Brain pericyte (primary cell): ENCODE data around the gene MYO10.

Experiments
- DNase-seq: peaks from one replicate; pipeline ENCODE4 v3.0.0-alpha.2; 2012; ENCODE audit warnings: low read depth, low spot score

Gene MYO10

DNA sequence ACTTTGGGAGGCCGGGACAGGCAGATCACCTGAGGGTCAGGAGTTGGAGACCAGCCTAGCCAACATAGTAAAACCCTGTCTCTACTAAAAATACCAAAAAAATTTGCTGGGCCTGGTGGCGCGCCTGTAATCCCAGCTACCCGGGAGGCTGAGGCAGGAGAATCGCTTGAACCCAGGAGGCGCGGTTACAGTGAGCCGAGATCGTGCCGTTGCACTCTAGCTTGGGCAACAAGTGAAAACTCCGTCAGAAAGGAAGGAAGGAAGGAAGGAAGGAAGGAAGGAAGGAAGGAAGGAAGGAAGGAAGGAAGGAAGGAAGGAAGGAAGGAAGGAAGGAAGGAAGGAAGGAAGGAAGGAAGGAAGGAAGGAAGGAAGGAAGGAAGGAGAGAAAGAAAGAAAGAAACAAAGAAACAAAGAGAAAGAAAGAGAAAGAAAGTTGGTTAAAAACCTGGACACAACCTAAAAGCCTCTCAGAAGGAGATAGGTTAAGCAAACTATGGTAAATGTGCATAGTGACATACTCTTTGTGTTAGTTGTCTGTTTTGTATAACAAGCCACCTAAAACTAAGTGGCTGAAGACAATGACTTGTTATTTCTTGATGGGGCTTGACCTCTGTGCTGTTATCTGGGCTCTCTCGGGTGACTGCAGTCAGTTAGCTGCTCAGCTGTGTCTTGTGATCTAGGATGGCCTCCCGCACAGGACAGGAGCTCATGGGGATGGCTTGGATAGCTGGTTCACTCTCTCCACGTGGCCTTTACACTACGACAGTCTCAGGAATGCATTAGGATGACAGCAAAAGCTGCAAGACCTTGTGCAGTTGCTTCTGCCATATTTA is 8.0 kb upstream of the MYO10 start:
- DNase-seq: no peak

DNA sequence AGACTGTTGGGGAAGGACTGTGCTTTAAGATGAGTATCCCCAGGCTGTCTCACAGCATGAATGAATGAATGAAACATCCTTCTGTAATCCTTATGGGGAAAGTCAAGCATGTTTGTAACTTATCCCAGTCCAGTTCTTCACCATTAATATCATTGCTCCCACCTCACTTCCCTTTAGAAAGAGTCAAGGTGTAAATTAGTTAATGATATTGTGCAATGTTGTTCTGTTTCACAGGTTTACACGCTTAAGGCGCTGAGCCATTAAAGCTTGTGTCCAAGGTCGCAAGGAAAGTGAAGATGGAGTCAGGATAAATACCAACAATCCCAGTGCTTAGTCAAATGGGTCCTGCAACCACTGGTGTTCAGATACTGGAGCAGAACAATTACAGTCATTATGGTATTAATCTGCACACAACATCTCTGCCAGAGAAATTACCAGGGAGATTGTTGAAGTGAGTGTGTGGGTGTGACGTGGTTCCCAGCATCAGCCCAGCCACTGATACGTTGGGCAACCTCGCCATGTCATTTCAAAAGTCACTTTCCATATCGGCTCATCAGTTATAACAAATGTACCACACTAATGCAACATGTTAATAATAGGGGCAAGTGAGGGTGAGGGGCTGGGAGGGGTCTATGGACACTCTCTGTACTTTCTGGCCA is 1.5 kb upstream of the MYO10 start:
- no peak for DNase-seq

DNA sequence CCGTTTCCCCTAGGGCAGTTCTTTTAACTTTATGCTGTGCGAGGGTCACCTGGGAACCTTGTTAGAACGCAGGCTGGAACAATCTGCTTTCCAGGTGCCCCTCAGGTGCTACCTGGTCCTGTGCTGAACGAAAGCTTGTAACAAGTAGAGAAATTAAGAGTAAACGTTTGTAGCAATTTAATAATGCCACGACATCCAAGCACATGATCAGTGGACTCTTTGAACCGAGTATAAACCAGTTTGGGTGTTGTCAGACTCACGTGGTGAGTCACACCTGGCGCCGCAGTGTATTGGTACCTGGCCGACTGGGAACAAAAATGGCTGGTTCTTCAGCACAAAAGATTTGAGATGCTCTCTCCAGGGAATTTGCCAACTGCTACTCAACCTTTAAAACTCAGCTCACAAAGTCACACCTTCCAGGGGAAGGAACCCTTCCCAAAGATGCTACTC is 926 bp upstream of the MYO10 start:
- DNase-seq: no peak

DNA sequence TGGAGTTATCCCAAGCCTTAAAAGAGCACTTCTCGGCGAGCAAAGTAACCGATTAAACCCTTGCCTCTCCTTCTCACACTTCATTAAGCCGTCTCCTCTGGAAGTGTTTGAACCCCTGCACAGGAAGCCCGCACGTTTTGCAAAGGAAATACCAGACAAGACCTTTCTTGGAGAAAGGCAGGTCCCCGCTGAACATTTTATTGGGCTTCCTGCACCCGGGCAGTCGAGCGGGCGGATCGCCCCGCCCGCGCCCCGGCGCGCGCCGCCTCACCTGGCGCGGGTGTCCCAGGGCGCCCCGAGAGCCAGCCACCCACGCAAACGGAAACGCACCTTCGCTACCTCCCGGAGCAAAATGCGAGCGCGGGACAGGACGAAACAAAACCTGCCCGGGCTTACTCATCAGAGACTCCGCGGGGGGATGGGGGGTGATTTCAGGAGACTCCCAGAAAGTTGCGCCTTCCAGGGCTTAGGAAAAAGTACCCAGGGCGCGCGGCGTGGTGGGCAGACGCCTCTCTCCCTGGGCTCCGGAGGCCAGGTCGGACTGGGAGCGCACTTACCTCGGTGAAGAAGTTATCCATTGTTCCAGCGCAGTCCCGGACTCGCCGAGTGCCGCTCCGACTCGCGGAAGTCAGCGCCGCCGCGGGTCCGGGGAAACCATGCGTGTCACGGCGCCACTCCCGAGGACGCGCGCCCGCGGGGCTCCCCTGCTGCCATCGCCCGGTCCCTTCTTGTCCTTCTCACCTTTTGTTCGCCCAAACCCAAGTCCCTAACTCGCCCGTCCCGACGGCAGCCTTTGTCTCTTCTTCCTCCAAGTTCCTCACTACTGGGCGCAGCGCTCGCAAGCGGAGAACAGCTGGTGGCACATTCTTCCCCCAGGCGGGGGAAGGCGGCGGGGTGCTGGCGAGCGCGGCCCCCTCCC is 598 bp downstream of the MYO10 start:
- no peak for DNase-seq

DNA sequence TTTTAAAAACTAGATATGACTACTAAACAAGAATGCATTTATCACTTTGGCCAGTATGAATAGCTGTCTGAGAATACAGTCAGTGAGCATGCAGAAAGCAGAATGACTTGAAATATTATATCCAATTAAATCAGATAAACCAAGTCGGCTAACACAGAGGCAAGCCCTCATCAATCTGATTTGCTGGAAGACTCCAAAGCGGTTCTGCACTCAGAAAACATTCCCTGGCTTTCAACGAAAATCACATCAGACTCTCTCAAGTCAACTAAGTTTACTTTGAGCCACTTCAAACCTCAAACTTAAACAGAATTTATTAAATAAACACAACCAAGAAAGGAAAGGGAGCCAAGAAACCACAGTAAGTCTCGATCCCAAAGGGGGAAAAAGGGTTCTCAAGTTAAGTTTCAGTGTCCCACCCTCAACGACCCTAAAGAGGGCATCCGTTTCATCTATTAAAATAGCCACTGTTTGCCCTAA is 1.4 kb downstream of the MYO10 start:
- DNase-seq: no peak

DNA sequence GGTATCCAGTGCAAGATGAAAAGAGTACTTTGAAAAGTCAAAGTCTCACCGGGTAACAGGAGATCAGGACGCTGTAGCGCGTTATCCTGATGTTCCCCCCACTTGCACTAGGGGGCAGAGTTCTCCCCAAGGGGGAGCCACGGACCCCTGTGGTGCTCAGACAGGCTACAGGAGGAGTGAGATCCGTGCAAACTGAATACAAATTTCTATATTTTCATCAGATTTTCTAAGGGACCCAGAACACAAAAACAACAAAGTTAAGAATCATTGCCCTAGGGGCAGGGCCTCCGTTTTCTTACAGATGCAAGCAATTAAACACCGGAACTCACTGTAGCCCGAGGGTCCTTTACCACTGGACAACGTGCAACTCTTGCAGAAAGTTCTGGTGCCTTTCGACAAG is 2.0 kb downstream of the MYO10 start:
- peak; percentile 68 for DNase-seq

DNA sequence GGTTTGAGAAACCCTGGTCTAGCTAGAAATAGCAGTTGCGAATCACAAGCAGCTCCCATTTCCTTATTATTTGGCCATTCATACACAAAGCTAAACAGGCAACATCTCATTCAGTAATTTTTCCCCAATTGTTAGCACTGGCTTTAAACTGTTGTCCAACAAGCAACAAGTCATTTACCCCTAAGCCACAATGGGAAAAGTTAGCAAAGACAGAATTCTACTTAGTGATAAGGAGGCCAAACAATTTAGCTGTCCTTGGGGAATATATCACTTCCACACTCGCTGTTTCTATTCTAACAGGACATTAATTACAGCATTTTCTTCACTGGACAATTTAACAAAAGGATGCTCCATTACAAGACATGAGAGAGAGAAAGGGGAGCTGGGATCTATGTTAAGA is 2.8 kb downstream of the MYO10 start:
- DNase-seq: no peak

DNA sequence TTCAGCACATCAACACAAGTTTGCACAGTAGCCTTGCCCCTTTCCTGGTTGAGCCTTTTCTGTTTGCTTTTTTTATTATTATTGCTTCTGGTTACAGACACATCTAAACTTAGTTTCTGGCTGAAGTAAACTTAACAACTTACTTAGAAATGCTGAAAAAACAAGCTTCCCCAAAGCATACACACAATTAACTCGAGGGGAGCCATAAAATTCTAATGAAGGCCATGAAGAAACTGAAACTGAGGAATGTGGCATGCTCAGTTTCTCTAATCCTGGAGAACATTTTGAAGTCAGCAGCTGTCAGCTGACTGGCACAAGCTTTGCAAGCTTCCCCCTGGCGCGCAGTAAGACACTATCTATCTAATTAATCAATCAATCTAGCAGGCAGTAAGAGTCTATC is 3.7 kb downstream of the MYO10 start:
- DNase-seq: no peak

DNA sequence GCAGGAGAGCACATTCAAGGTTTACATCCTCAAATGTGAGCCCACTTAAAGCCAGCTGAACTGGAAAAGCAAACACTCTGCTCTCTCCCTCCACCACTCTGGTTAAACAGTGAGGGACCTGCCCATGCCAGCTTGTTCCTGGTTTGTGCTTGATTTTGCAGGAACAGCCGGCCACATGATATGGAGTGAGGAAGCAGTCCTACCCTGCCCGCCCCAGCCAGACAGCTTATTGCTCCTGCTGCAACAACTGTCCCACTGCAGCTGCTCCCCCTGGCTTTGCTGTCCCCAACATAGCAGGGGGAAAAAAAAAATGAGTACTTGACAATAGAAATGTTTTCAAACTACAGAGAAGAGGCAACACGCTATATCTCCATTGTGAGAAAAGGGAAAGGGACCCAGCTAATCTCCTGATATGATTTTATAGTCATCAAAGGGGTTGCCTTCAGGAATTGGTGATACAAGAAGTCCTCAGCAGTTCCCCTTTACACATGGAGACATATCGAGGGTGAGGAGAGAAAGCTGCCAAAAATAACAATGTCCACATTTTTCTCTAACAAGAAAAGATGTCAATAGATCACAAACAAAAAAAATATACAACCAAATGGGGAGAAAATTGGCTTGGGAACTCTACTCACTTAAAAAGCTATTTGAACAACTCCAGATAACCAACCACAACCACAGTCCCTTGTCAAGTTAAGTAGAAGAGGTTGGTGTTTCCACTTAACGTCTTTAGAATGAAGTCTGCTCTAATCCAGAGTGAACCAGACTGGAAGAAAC is 4.6 kb downstream of the MYO10 start:
- no peak for DNase-seq

DNA sequence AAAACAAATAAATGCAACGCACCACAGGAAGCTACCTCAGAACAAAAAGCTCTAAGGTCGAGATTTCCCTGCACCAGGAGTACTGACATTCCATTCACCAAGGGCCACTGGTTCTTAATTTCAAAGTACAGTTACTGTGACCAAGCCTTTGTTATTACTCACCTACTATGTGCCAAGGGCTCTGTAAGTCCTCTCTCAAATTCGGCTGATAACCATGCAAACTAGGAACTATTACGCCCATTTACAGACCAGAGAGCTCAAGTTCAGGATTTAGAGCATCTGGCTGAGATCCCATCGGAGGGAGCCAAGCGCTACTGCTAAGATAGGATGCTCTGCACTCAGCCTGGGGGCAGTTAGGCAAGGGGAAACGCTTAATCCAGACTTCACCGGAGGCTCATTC is 5.6 kb downstream of the MYO10 start:
- no peak for DNase-seq

DNA sequence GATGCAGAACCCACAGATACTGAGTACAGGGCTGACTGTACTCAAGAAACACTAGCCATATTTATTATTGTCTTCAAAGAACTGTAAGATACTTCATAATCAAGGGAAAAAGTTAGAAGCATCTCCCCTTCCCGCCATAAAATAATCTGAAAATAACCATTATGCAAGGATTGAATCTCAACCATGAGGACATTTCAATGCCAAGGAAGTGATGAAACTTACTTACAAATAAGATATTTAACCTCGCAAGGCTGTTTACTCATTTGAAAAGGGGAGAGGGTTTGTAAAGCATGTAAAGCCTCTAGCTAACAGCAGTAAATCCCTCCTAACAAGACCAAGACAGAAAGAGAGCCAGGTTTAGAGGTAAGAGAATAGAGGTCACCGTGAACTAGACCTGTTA is 6.3 kb downstream of the MYO10 start:
- DNase-seq: no peak

DNA sequence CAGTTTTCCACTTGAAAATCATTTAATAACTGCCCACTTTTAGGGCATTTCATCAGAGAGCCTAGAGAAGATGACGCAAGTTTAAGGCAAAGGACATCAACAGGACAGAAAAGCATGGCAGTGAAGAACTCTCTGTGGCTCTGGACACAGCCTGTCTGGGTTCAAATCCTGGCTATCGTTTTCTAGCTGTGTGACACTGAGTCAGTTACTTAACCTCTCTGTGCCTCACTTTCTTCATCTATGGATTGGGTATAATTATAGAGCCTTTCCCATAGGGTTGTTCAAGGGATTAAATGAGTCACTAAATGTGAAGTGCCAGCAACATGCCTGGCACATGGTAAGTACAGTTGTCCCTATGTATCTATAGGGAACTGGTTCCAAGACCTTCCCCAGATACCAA is 6.7 kb downstream of the MYO10 start:
- DNase-seq: no peak

DNA sequence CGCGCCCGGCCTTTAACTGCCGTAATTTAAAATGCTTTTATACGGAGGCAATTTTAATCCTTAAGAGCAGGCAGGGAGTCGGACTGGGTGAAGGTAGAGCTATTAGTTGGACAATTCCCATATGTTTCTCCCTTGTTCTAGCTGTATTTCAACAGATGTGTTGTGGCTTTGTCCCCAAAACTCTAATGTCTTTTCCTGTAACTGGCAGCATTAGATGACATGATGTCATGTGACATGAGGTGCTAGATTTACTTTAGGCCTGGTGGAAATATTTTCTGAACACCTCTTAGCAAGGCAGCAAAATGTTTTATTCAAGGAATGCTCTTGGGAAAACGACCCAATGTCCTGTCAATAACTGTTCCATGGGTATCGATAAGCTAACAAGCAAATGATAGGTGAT is 8.5 kb downstream of the MYO10 start:
- no peak for DNase-seq

DNA sequence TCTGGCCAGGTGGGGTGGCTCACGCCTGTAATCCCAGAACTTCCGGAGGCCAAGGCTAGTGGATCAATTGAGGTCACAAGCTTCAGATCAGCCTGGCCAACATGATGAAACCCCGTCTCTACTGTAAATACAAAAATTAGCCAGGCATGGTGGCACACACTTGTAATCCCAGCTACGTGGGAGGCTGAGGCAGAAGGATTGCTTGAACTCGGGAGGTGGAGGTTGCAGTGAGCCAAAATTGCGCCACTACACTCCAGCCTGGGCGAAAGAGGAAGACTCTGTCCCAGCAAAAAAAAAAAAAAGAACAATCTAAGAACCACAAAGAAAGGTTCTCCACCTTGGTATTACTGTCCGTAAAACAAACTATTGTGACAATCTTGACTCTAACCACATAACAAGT is 9.7 kb downstream of the MYO10 start:
- DNase-seq: no peak

DNA sequence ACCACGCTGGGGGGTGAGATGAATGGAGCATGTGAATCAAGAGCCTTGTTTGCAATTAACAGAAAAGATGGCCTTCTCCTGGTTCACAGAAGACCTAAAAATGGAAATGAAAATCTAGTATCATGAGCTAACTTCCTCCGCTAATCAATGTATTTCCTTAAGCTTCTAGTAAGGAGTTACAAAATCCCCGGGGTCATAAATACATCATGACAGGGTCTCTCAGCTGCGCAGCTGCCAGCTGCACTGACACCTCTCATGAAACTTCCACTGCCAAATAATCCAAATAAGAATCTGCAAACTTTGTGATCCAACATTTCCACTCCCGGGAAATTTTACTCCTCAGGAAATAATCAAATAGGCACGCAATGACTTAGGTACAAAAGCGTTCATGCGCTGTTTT is 11.9 kb downstream of the MYO10 start:
- no peak for DNase-seq

DNA sequence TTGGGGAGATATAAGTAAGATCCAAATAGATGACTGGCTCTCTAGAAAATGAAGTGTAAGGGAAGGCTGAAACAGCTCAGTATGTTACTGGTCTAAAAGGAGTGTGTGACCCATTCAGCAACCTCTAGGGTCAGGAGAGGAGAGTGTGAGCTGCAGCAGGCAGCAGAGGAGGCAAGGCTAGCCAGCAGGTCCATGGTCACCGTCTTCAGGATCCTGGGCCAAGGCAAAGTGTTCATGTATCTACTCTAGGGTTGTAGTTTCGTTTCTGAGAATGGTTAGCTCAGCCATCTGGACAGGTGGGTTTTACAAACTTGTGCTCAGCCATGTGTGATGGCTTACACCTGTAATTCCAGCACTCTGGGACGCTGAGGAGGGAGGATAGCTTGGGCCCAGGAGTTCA is 13.7 kb downstream of the MYO10 start:
- no peak for DNase-seq

DNA sequence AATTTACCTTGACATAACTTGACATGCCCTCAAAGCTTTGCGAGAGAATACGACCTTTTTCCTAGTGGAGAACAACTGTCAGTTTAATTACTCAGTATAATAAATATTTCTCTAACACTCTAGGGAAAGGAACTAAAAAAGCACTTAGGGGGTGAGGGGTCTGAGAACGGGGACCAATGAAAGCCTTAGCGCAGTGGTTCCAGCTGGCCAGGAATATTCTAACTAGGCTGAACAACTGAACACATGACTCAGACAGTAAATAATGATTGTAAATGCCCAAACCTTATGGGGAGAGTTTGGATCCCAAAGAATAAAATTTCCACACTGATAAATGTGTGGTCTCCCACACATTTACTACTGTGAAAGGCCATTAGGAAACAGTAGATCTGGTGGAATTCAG is 14.9 kb downstream of the MYO10 start:
- no peak for DNase-seq

DNA sequence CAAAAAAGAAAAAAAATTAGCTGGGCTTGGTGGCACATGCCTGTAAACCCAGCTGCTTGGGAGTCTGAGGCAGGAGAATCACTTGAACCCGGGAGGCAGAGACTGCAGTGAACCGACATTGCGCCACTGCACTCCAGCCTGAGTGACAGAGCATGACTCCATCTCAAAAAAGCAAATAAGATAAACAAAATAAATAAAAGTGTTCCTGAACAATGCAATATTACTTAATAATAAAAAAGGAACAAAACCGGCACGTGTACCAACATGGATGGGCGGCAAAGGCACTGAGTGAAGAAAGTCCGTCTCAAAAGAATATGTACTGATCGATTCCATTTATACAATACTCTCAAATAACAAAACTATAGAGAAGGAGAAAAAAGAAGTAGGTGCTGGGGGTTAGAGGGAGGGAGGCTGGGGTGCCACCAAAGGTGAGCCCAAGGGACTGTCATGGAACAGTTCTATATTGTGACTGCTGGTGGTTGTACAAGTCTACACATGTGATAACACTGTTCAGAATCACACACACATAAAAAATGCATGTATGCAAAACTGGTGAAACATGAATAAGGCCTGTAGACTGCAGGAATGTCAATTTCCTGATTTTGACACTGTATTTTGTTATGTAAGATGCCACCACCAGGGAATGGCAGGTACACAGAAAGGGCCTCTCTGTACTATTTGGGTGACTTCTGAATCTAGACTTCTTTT is 15.8 kb downstream of the MYO10 start:
- DNase-seq: no peak

DNA sequence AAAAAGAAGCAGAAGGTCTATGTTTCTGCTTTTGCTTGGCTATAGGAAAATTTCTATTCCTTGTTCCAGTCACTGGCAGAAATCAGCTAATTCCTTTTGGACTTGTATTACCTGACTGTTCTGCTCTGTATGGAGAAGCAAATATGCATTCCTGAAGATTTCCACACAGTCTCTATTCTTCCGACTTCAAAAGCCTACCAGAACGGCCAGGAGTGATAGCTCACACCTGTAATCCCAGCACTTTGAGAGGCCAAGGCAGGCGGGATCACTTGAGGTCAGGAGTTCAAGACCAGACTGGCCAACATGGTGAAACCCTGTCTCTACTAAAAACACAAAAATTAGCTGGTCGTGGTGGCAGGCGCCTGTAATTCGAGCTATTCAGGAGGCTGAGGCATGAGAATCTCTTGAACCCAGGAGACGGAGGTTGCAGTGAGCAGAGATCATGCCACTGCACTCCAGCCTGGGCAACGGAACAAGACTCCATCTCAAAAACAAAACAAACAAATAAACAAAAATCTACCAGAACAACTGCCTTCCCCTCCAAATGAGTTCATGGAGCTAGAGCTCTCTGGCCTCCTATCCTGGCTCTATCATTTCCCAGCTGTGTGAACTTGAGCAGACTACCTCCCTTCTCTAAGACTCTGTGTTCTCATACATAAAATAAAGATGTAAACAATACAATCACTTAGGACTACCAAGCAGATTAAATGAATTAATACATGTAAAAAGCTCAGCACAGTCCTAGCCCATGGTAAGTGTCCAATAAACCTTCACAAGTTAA is 17.0 kb downstream of the MYO10 start:
- DNase-seq: no peak

DNA sequence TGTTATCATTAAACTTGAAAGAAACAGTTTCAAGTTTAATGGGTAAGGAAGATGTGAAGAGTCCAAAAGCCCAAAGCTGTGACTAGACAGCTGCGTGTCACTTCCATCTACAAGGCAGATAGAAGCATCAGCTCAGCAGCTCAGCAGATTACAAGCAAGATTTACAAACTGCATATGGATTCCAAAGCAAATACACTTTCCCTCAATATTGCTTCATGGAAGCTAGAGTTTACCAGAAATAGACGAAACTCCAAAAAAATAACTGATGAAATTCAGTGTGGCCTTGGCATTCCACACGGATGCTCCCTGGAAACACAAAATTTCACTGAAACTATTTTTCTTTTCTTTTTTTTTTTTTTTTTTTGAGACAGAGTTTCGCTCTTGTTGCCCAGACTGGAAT is 17.9 kb downstream of the MYO10 start:
- DNase-seq: no peak
